ENCODE results near the gene MCC.

DNA sequence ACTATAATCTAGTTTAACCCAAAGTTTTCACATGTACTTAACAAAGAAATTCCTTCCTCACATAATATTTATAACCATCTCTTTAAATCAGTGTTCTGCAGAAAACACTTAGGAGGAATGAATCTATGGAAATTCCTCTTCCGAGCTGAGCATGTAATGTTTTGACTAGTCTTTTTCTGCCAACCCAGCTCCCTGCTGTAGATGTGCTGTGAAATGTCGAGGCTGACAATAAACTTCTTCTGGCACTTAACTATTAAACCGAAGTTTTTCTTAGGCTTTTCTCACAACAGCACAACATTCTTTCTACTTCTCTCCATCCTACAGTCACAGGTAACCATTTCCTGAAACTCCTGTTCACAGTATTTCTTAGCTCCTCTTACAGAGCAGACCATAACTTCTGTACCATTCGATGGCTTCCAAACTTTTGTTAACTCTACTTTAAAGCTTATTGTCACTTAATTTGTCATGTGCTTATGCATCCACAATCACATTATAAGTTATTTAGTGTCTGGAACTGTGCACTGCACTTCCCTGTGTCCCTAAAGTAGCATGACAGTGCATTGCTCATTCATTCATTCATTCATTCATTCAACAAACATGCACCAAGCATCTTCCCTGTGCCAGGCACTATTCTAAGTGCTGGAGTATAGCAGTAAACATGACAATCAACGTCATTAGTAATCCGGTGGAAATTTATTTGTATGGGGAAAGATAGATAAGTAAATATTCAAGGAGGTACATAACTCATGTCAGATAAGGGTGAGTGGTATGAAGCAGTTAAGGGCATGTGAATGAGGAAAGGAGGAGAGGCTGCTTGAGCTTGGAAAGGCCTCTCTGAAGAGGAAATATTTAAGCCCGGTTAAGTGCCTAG is 108.1 kb downstream of the MCC start:
- no peak for TF ChIP-seq ARNT (IDR thresholded peaks at IDR 0.05)
- TF ChIP-seq PKNOX1 (IDR thresholded peaks at IDR 0.05), result peak; percentile 52
- no peak for TF ChIP-seq FOXA1 (IDR thresholded peaks at IDR 0.05)
- TF ChIP-seq L3MBTL2 (conservative IDR thresholded peaks at IDR 0.05), result no peak
- no peak for TF ChIP-seq SUZ12 (IDR thresholded peaks at IDR 0.05)
- TF ChIP-seq HDGF (IDR thresholded peaks at IDR 0.05; ENCODE audit: borderline replicate concordance), result no peak
- no peak for TF ChIP-seq SP1 (IDR thresholded peaks at IDR 0.05)
- TF ChIP-seq FOXK2 (IDR thresholded peaks at IDR 0.05), result no peak
- TF ChIP-seq TARDBP (IDR thresholded peaks at IDR 0.05), result no peak
- TF ChIP-seq ELF4 (IDR thresholded peaks at IDR 0.05), result no peak
- no peak for TF ChIP-seq BHLHE40 (IDR thresholded peaks at IDR 0.05; ENCODE audit: borderline replicate concordance)
- no peak for TF ChIP-seq ZNF384 (IDR thresholded peaks at IDR 0.05)
